Left cardiac atrium (tissue), 4 donors: ENCODE measurements around the gene MMP25. TPM values are rescaled to one million over a fixed set of nuclear protein-coding genes. Genes with fewer than 3 reads are reported as not detected.

Source experiments
- ATAC-seq, 2 donors: fragments of 200-7000 bp; cut with Tn5 transposase; one replicate each; pipeline ENCODE4 v1.9.1; 2020; ENCODE audit warnings: mild to moderate bottlenecking in 2 of 2, moderate library complexity in 2 of 2
- DNase-seq: peaks from one replicate; pipeline ENCODE4 v3.0.0-alpha.2; 2020
- intact Hi-C, 2 donors: fragments of 100-400 bp; cut with DNase I; formaldehyde crosslinking; loops; one replicate each; pipeline versions ENCODE4 v1.14.1 to v1.15.1; 2022 to 2023
- total RNA-seq, 2 donors: library from RNA; stranded (reverse); fragmentation: NEBNext Ultra II Directional; extraction: Animal tissue kit (Norgen Biotek cat#: 25700); gene quantifications; one replicate each; pipeline ENCODE4 v1.2.1, GENCODE V29; 2021
- donor health status: DM: no; HTN: yes; CAD: no.
- donor health status: DM: no; HTN: yes; CAD: no; lungs with severe emphysema.
- donor health status: DM: yes; HTN: yes; CAD: no.
- donor health status: Dilated cardiomyopathy.

MMP25 gene
- total RNA-seq, 2 donors from 2014 or later = 1.5 to 2.3 TPM

- ATAC-seq (no peak), DNase-seq (no peak)
Observed at GRCh38 chr16:3084969-3085670, 38.8 kb downstream of the MMP25 start.

DNA sequence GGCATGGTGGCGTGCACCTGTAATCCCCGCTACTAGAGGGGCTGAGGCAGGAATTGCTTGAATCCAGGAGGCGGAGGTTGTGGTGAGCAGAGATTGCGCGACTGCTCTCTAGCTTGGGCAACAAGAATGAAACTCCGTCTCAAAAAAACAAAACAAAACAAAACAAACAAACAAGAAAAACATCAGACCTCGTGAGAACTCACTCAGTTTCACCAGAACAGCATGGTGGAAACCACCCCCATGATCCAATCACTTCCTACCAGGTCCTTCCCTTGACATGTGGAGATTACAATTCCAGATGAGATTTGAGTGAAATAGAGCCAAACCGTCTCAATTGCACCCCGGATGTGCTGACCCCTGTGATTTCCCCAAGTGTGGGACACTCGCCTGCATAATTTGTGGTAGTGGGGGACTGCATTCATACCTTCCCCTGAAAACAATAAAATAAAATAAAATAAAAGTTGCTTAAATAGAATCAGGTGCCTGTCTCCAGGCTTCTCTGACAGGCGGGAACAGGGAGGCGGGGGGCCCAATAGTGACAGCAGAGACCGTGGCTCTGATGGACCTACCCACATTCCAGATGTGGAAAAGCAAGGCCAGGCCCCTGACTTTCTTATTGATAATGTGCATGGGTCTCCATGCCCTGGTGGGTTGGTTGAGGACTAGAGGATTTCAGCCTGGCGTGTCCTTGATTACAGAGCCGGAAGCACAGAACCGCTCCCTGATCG is 39.7 kb downstream of the MMP25 start:
- ATAC-seq (no peak), DNase-seq (no peak)
- intact Hi-C loops = no loop called here

More at GRCh38 chr16:3084969-3085670, 38.8 kb downstream of the MMP25 start:
- intact Hi-C loops = no loop called here

DNA sequence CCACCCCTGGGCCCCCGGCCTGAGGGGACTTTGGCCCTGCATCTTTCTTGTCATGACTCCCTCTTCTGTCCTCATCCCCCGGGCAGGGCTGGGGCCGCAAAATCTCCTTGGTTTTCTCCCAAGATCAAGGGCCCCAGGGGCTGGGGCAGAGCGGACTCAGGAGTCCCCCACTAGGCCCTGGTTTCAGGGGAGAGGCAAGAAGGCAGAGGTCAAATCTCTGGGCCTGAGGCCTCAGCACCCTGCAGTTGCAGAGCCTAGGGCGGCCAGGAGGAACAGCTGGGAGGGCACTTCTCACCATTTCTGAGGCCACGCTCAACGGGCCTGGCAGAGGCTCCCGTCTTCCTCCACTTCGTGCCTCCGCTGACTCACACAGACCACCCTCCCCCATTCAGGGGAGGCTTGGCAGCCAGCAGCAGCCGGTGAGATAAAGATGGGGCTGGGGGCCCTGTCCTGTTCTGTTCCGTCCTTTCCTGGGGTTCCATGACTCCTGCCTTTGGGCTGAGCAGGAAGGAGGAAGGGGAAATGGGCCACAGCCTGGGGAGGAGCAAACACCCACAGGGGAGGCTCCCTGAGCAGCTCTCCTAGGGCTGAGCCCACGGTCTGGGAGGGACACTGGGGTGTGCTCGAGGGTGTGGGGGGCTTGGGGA is 40.4 kb downstream of the MMP25 start:
- intact Hi-C loops = no loop called here
- DNase-seq (no peak), ATAC-seq (peak; percentile 41 to 72)

DNA sequence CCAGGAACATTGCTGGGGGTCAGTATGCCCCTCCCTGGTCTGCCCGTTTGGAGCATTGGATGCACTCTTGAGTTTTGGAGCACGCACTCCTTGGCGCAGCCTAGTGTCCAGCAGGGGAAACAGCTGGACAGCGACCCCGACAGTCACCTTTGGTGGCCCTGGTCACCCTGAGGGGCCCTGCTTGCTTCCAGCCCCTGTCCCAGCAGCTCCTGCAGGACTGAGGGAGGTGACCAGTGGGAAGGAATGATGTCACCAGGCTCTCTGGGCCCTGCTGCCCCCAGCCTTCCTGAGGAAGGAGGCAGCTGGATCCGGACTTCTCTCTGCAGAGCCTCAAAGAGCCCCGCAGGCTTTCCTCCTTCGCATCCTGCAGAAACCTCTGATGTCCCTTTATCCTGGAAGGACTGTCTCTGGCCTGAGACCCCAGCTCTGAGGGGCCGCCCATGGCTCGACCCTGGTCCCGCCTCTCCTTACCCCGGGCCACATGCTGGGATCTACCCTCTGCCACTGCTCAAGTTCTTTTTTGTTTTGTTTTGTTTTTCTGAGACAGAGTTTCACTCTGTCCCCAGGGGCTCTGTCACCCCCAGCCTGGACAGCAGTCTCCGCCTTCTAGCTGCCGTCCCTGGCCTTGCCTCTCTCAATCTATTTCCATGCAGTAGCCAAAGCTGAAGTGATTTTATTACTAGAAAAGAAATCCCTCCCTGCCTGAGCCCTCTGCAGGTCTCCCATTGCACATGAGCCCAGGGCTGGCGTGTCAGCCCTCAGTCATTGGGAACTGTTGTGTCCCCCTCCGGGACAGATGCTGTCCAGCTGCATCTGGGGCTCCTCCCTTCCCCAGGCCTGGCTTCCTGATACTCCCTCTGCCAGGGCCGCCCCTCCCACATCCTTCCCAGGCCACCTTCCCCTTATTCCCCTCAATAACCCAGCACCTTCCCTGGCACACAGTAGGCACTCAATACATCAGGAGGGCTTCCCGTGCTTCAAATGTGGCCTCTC is 41.2 kb downstream of the MMP25 start:
- peak; percentile 60 to 76 for ATAC-seq
- DNase-seq = peak; percentile 53
- intact Hi-C loops = no loop called here

DNA sequence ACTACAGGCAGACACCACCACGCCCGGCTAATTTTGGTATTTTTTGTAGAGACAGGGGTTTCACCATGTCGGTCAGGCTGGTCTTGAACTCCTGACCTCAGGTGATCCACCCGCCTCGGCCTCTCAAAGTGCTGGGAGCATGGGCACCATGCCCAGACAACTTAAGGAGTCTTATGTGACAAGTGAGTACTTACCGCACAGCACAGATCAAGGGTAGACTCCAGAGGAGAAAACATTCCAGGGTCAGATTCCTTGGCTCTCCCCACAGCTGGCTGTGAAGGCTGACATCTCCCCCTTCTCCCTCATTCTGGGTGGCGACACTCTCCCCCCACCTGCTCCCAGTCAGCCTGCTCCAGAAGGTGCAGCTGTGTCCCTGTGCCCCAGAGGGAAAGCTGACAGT is 42.1 kb downstream of the MMP25 start:
- DNase-seq (no peak), ATAC-seq (no peak)
- intact Hi-C loops = no loop called here

DNA sequence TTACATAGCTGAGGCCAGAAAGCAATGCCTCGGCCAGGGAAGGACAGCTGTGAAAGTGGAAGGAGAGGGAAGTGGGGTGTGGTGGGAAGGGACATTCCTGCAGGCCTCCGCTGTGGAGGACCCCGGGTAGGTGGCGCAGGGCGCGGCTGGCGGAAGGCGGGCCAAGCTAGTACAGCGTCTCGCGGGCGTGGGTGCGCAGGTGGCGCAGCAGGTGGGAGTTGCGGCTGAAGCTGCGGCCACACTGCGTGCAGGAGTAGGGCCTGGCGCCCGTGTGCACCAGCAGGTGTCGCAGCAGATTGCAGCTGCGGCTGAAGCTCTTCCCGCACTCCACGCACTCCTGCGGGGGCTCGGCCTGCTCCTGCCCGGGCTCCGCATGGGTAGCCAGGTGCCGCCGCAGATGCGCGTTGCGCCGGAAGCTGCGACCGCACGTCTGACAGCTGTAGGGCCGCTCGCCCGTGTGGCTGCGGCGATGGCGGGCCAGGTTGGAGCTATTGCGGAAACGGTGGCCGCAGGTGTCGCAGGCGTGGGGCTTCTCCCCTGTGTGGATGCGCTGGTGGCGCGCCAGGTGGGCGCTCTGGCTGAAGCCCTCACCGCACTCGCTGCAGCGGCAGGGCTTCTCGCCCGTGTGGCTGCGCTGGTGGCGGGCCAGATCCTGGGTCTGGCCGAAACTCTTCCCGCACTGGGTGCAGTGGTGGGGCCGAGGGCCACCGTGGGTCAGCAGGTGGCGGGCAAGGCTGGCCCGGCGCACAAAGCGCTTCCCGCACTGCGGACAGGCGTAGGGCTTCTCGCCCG is 42.8 kb downstream of the MMP25 start:
- DNase-seq = no peak
- intact Hi-C loops = no loop called here
- ATAC-seq = no peak

DNA sequence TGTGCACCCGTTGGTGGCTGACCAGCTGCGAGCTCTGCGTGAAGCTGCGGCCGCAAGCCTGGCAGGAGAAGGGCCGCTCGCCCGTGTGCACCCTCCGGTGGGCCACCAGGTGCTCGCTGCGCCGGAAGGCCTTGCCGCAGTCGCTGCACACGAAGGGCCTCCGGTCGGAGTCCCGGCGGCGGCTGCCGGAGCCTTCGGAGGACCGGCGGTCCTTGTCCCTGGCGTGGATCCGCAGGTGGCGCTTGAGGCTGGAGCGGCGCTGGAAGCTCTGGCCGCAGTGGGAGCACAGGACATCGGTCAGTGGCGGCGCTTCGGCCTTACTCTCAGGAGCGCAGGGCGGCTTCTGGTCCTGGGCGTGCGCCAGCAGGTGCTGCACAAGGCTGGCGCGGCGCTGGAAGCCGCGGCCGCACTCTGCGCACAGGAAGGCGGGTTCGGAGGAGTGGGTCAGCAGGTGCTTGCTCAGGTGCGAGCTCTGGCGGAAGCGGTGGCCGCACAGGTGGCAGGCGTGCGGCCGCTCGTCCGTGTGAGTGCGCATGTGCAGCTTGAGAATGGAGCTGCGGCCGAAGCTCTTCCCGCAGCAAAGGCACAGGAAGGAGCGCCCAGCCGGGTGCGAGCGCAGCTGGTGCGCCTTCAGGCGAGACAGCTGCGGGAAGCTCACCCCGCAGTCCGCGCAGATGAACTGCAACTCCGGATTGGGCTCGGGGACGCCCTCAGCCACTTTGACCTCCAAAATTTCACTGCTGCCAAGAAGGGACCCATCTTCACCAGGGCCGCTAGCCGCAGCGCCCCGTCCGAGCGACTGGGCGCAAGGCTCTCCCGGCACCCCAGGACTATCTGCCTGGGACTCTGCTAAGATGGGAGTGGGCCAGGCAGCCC is 43.6 kb downstream of the MMP25 start:
- intact Hi-C loops = no loop called here
- DNase-seq (no peak), ATAC-seq (no peak)

- no peak for ATAC-seq
- intact Hi-C loops = no loop called here
- DNase-seq = no peak
Observed at GRCh38 chr16:3091551-3091950, 45.2 kb downstream of the MMP25 start.

DNA sequence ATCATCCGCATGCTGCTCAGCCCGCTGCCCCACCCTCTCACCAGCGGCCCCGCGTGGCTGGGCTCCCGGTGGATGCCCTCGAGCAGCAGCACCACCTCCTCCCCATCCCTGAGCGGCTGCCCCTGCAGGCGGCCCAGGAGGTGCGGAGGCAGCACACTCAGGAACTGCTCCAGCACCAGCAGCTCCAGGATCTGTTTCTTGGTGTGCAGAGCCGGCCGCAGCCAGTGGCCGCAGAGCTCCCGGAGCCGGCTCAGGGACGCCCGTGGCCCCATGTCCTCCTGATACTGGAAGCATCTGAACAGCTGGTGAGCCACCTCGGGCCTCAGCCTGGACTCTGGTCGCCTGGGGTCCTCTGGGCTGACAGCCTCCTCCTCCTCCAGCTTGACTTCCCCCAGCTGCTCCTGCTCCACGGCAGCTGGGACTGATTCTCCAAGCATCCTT is 46.2 kb downstream of the MMP25 start:
- intact Hi-C loops = no loop called here
- no peak for DNase-seq
- ATAC-seq = no peak

DNA sequence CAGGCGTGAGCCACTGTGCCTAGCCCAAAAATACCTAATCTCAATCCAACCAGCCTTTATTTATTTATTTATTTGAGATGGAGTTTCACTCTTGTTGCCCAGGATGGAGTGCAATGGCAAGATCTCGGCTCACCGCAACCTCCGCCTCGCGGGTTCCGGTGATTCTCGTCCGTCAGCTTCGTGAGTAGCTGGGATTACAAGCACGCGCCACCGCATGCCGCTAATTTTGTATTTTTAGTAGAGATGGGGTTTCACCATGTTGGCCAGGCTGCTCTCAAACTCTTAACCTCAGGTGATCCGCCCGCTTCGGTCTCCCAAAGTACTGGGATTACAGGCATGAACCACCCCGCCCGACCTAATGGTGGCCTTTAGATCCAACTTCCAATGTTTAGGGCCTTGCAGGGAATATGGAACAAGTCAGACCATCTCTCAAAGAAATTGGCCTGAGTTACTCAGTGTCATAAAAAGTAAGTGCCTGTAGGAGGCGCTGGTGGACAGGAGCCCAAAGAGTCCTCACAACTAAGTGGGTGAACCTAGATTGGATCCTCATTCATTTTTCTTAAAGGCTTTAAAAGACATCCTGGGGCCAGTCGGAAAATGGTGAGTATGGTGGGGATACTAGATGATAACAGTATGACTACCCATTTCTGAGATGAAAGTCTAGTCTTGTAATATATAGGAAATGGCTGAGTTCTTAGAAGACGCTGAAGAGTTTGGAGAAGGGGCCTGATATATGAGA is 48.1 kb downstream of the MMP25 start:
- ATAC-seq (no peak), DNase-seq (no peak)
- intact Hi-C loops = no loop called here

- ATAC-seq (peak; percentile 7 to 24), DNase-seq (no peak)
- intact Hi-C loops = no loop called here
Observed at GRCh38 chr16:3095869-3096268, 49.5 kb downstream of the MMP25 start.

DNA sequence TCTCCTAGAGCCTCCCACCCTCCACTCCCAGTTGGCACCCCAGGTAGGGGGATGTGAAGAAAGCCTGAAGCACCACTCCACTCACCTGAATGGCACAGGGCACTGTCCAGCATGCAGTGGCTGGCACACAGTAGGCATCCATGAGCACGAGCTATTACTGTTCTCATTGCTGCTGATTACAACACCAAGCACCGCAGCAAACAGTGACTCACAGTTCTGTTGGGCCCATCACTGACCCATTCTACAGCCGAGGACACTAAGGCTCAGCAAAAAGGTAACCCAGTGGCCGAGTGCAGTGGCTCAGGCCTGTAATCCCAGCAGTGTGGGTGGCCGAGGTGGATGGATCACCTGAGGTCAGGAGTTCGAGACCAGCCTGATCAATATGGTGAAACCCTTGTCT is 50.0 kb downstream of the MMP25 start:
- no peak for ATAC-seq
- no peak for DNase-seq
- intact Hi-C loops = no loop called here

- intact Hi-C loops = no loop called here
- ATAC-seq = no peak
- DNase-seq = no peak
Observed at GRCh38 chr16:3097266-3097665, 50.9 kb downstream of the MMP25 start.

DNA sequence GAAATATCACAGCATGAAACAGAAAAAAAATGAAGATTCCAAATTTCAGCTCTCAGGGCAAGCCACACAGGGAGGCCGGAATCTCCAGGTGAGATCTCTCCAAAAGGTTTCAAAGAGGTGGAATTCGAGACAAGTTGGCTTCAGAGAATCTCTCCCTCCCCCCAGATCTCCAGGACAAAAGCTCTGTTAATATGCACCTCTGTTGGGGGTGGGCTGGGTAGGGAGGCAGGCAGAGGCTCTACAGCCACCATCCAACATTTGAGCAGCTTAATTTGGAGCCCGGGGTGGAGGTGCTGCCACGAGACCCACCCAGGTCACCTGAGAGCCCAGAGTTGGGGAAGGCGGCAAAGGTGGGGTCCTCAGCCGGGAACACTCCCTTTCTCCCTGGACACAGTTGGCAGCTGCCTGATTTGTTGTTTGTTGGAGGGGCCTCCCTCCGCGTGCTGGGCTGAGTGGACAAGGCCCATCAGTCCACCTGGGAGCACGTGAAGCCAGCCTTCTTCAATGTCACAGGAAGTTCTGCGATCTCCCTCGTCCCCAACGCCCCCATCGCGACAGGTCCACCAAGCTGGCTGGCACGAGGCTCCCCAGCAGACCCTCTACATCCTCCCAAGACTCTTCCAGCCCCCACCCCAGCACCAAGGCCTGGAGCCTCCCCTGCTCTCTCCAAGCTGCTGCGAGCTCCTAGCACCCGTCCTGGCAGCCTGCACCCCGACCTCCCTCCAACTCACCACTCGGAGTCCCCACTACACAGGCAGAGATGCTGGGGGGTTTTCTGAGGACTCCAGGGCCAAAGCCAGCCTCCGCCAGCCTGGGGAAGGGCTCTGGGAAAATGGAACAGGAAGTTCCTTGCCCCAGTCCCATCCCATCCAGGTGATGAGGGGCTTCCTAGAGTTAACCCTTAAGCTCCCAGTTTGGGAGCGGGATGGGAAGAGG is 52.4 kb downstream of the MMP25 start, which contains the start of gene ZSCAN10:
Gene ZSCAN10, minus strand, starts transcription at position 836 of the 936 bp plus-strand sequence. CDS start 6,357 bp downstream, outside the sequence.
- intact Hi-C loops = no loop called here
- no peak for ATAC-seq
- no peak for DNase-seq

- ATAC-seq = no peak
- DNase-seq = no peak
- intact Hi-C loops = no loop called here
Observed at GRCh38 chr16:3099395-3099731, 53.0 kb downstream of the MMP25 start.
